ENCODE results near the gene LAD1. TPM values are rescaled to one million over a fixed set of nuclear protein-coding genes. Genes with fewer than 3 reads are reported as not detected.

The LAD1 gene
- total RNA-seq, 1 experiment from 2014 or later: 30.1 TPM

- H4K20me1 ChIP-seq (ENCODE audit: control insufficient read depth, insufficient read depth, insufficient read length): no peaks in the 10 kb centered on the region
- H3K4me3 Mint-ChIP-seq: no peak overlapping the region
These were observed 36.2 kb downstream of the LAD1 start for GRCh38 chr1:201362906-201363305.

More at GRCh38 chr1:201362906-201363305, 36.2 kb downstream of the LAD1 start:
- no peak overlapping the region for H2BK20ac ChIP-seq (ENCODE audit: low read depth, low read length, poor library complexity, severe bottlenecking)
- no peaks in the 10 kb centered on the region for H3K79me2 ChIP-seq (ENCODE audit: insufficient read depth, low read length)
- Mint-ChIP-seq H3K27me3 (ENCODE audit: low read depth) (peaks cover 6% of the 10 kb centered on the region), H3K27ac (peak overlapping the region in 1 of 3 experiments; percentile 79; a peak in 1 of 7 replicates), H3K9me3 (no peaks in the 10 kb centered on the region), H3K36me3 (ENCODE audit: insufficient read depth in 1 of 3, low read depth in 3 of 3) (no peaks in the 10 kb centered on the region), H3K4me1 (peaks cover 13 to 23% of the 10 kb centered on the region in 2 experiments)
- no peaks in the 10 kb centered on the region for H3K27me3 ChIP-seq (ENCODE audit: insufficient read depth, low read length)
- no peak overlapping the region for H2AK5ac ChIP-seq (ENCODE audit: insufficient read length, low read length)
- H2BK12ac ChIP-seq (ENCODE audit: insufficient read length, low read depth, low read length): no peak overlapping the region
- H3K4me2 ChIP-seq (ENCODE audit: insufficient read depth, insufficient read length, low read length): no peak overlapping the region
- H3K56ac ChIP-seq (ENCODE audit: insufficient read length, low read depth, low read length): no peak overlapping the region
- no peaks in the 10 kb centered on the region for H3K9me3 ChIP-seq (ENCODE audit: control insufficient read depth, low read depth, low read length)
- no peaks in the 10 kb centered on the region for H3K4me1 ChIP-seq (ENCODE audit: insufficient read depth, low read length)
- H3K79me1 ChIP-seq (ENCODE audit: insufficient read depth, low read depth, low read length, poor library complexity, severe bottlenecking): no peaks in the 10 kb centered on the region
- DNase-seq: no peak
- H2AFZ ChIP-seq (ENCODE audit: low read length): no peak overlapping the region
- H3K14ac ChIP-seq (ENCODE audit: insufficient read depth, low read length): no peak overlapping the region
- H2BK120ac ChIP-seq (ENCODE audit: low read depth, low read length, poor library complexity, severe bottlenecking): no peak overlapping the region
- TF ChIP-seq CTCF (conservative IDR thresholded peaks at IDR 0.05): no peak
- no peak overlapping the region for H3K23ac ChIP-seq (ENCODE audit: insufficient read length, low read depth, low read length)
- no CpG with 5 or more reads among the region's 3 CpGs for WGBS (ENCODE audit: extremely low coverage, insufficient read length, low lambda C conversion rate)
- no peak overlapping the region for H3K27ac ChIP-seq (ENCODE audit: insufficient read length, low read depth, low read length)
- H4K91ac ChIP-seq (ENCODE audit: insufficient read length, low read depth, low read length): no peak overlapping the region
- no peak overlapping the region for H2BK5ac ChIP-seq (ENCODE audit: insufficient read length, low read length)
- H3K9ac ChIP-seq (ENCODE audit: extremely low read depth, insufficient read length, low read length): no peak overlapping the region
- H3K23me2 ChIP-seq (ENCODE audit: insufficient read length, low read depth, low read length, poor library complexity, severe bottlenecking): no peaks in the 10 kb centered on the region
- H3T11ph ChIP-seq (ENCODE audit: low read length): no peak overlapping the region
- no peak overlapping the region for H3K4ac ChIP-seq (ENCODE audit: low read depth, low read length)
- H4K8ac ChIP-seq (replicated peaks; ENCODE audit: insufficient read length, low read depth, low read length): no peak overlapping the region
- no peak overlapping the region for H4K5ac ChIP-seq (ENCODE audit: insufficient read length, low read depth, low read length)
- no peak overlapping the region for H2BK15ac ChIP-seq (ENCODE audit: low read depth, low read length)
- H3K18ac ChIP-seq (ENCODE audit: insufficient read length, low read depth, low read length): no peak overlapping the region
